NCI-H2227 (cell line): ENCODE data around the gene INSIG1.

Source experiments
- DNase-seq: peaks from one replicate; lab custom pipeline; 2025; ENCODE audit not compliant: unreplicated experiment; lab: John Stamatoyannopoulos, UW

INSIG1 gene

DNA sequence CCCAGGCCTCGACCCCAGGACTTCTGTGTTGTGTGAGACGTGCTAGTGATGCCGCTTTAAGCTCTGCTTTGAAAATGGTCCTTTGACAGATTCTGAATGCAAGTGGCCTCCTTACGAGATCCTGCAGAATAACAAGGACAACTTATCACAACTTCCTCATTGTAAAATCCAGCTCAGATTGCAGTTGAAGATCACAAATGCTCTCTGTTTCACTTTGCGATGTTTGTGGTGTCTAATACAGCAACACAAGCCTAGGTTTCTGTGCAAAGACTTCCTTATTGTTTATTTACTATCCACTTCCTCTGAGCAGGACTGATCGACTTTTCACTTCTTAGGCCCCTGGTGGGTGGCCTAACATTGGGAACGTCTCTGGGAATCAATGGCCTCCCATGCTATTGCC is 31.7 kb upstream of the INSIG1 start:
- no peak for DNase-seq

- no peak for DNase-seq
Measured at GRCh38 chr7:155266440-155266839, 31.2 kb upstream of the INSIG1 start.

DNA sequence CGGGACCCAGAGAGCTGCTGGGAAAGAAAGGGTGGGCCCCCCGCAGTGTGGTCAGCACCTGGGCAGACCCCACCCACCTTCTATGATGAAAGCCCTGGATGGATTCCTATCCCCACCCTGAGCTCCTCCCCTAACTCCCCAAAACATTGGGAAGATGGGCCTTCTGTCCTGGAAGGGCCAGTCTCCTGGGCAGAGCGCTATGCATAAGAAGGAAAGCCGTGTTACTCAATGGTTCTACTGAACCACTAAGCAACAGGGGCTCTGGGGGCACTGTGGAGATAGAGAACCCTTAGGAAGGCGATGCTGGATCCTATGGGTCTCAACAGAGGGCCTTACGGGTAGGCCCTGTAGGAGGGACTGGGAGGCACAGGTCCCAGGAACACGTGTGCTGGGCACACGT is 30.7 kb upstream of the INSIG1 start:
- DNase-seq, result no peak

DNA sequence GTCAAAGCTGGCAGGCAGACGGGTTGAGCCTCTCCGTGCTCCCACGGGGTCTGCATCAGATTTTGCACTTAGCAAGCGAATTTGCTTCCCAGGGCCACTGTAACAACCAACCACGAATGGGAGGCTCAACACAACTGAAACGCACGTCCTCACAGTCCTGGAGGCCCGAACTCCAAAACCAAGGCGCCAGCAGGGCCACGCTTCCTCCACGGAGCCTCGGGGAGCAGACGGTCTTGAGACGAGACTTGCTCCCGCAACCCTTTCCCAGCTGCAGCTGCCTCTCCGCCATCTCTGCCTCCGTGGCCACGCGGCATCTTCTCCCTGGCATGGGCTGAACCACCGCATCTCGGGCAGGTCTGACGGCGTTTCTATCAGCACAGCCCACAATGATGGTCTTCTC is 30.2 kb upstream of the INSIG1 start:
- no peak for DNase-seq

GRCh38 chr7:155268211-155268610 is 29.5 kb upstream of the INSIG1 start:
- no peak for DNase-seq

DNA sequence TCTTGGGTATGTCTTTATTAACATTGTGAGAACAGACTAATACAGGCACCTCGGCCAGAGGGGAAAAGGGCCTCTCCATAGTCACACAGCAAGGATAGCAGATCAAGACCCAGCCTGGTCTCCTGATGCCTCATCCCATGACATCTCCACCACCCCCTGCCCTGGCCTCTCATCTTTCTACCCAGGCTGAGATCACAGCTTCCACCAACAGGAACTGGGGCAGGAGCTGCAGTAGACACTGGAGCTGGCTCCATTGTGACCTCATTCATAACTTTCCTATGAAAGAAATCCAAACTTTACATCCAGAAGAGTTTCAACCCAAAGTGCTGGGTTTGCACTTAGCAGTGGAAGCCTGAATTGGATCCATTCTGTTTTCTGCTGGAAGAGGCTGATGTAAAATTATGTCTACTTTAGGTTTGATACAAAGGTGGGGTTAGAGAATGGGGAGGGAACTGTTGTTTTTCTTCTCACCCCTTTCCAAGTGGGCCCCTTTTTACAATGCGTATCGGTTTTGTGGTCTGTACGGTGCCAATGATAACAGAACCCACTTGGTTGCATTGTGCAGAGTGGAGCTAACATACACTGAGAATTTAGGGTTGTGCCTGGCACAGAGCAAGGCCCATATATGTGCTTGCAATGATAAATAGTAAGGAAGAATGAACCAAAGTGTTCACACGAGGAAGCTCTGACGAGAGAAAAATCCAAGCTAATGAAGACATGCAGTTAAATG is 28.6 kb upstream of the INSIG1 start:
- DNase-seq, result no peak

DNA sequence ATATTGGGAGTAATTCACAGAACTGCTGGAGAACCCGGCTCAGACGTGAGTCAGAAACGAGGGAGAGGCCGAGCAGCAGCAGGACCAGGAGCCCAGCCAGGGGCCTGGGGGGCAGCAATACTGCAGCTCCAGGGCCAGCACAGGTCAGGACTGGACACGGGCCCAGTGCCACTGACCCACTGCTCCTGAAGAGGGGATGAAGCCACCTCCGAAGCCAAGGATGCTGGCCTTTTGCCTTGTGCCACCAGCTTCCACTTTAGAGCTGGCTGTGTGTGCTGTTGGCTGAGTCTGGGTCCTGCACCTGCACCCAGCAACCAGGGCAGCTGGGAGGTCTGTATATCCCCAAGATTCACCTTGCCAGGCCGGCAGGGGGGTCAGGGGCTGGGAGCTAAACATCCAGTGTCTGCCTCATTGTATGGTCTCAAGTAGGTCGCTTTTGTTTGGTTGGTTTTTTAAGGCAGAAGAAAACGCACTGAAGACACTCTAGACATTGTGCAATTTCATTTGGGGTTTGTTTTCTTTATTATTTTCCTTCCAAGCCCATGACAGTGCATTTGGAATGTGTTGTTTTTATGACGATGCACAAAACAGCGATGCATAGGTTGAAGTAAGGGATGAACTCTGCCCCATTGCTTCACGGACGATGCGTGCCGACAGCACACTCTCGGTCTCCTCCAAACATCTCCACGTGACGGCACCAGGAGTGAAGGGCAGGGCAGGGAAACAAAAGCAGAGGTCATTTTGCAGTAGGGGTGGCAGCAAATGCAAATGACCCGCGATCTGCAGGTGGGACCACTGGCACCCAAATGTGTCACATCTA is 27.7 kb upstream of the INSIG1 start:
- DNase-seq, result no peak

GRCh38 chr7:155270861-155271260 is 26.8 kb upstream of the INSIG1 start:
- no peak for DNase-seq

DNA sequence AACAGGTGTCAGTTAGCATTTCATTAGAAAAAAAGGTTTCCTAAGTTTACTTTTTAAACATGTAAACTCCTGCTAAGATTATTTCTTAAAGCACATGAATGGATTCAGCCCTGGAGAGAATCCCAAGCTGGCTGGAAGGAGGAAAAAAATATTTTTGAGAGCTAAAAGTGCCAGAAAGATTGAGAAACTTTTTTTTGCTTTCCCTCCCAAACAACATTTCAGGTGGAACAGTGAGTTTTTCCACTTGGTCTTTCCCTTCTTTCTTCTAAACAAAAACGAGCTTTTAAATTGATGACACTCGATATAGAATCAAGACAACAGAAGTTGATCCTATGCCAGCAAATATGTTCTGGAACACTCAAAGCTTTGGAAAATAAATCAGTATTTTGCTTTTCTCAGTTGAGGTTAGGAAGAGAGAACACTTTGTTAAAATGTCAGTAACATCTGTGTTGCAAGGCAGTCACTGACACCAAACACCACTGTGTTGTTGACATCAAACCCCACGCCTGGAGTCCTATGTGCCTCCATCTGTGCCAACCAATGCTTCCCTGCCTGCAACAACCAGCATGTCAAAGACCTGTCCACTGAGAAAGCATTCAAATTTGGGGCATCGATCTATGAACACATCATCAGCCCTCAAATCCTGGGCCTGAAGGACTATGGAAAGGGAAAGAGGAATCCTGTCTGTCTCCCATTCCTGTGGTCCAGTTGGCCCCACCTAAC is 22.9 kb upstream of the INSIG1 start:
- DNase-seq, result no peak

DNA sequence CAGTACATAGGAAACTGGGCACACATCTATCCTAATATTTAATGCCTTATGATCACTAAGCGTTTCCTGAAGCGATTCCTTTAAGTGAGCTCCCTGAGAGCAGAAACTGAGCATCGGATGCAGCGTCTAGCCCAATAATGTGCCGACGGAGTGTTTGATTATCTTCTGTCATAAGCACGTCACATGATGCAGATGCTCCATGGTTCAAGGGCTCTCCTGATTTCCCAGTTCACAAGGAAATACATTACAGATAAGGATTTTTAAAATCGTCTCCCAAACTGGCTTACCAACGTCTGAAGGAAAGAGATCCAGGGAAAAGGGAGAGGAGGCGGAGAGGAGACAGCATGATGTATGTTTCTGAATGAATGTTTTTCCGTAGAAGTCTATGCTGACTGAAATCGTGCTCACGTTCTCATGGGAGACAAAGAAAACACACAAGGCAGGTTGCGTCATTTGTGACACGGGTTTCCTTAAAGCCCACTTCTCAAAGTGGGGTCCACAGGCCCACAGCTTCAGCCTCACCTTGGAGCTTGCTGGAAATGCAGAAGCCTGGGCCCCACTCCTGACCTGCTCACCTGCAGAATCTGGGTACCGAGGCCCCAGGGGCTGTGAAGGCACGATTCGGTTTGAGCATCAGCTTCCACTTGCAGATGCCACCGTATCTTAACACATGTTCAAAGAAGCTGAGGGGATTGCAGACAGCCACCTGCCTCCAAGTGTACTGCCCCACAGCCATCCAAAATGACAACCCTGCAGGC is 21.5 kb upstream of the INSIG1 start:
- no peak for DNase-seq

- no peak for DNase-seq
Measured at GRCh38 chr7:155276800-155277375, 20.8 kb upstream of the INSIG1 start.

DNA sequence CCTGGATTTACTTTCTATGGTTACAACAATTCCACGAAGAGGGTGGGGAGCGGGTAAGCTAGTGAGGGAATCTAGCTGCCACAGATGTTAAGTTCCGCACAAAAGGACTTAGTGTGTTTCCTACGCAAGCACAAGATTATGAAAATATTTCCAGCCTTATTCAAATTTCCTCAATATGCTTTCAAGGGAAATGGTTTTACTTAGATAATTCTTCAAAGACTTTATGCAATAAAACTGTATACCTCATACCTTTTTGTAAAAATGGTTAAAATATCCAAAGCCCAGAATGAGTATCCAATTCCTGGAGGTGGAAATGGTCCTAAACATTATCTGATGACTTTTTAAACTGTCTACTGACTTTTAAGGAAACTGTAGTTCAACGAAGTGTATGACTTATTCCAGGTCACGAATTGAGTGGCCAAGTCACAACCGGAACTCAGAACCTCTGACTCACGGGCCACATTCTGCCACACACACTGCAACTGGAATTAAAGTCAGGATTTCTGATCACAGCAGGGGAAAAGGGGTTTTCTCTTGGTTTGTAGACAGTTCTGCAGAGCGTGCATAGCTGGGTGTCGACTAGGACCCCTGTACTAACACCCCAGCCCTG is 20.2 kb upstream of the INSIG1 start:
- no peak for DNase-seq

DNA sequence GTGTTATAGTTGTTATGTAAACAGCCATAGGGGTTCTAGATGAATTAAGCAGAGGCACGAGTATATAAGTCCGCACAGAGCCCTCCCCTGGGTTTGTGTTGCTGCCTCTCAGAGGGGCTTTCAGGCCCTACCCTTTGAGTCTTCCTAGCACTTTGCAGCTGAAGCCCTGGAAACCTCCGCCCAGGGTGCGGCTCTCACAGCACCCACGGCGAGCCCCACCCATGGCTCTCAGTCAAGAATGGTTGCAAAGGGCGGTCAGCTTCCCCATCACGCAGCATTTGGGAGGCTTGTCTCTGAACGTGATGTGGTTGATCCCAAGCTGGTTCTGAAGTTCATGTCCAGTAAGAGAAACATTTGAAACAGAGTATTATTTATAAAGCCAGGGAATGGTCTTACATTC is 18.8 kb upstream of the INSIG1 start:
- DNase-seq, result no peak

DNA sequence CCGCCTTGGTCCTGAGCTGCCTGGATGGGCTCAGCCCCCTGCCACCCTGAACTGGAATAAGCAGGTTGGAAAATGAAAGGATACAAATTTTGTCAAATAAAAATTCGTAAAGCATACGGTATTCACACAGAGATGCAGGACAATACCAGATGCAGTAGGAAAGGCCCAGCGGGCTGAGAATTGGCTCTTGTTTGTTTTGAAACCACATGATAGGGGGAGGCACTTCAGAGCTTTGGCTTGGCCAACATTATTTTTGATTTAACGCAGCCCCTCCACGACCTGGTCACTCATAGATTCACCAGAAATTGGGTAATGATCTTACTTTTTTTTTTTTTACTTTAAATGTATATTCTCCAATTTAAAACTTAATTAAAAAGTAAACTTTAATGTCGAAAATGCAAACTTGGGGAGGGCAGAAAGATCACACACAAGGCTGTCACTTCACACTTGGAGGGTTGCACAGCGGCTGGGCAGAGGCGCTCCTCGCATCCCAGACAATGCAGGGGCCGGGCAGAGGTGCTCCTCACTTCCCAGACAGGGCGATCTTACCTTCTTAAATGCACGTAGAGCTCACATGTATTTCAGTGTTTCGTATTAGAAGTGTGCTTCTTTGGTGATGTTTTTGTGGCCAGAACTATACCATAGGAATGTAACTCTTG is 17.8 kb upstream of the INSIG1 start:
- no peak for DNase-seq

- DNase-seq, result no peak
Measured at GRCh38 chr7:155280446-155281397, 17.0 kb upstream of the INSIG1 start.

DNA sequence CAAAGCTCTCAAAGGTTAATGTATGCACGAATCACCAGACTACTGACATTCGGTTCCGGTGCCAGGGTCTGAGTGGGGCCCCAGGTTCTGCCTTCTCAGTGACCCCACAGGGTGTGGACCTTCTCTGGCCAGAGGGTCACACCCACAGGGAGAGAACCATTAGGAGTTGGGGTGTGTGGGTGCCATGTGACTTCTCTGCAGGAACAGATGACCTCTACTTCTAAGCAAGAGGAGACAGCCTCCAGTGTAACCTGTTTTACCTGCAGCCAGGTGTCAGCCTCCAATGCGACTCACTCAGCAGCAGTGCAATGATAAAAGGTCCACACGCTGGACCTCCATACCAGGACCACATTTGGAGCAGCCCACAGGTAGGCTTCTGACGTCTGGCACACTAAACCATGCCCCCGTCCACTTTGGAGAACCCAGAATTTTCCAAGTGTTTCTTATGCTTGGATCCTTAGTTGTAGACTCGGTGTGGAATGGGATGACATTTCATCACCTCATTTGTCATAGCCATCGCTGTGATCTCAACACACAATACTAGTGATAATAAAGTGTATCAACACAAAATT is 16.2 kb upstream of the INSIG1 start:
- DNase-seq, result no peak

GRCh38 chr7:155282671-155283070 is 15.0 kb upstream of the INSIG1 start:
- no peak for DNase-seq

DNA sequence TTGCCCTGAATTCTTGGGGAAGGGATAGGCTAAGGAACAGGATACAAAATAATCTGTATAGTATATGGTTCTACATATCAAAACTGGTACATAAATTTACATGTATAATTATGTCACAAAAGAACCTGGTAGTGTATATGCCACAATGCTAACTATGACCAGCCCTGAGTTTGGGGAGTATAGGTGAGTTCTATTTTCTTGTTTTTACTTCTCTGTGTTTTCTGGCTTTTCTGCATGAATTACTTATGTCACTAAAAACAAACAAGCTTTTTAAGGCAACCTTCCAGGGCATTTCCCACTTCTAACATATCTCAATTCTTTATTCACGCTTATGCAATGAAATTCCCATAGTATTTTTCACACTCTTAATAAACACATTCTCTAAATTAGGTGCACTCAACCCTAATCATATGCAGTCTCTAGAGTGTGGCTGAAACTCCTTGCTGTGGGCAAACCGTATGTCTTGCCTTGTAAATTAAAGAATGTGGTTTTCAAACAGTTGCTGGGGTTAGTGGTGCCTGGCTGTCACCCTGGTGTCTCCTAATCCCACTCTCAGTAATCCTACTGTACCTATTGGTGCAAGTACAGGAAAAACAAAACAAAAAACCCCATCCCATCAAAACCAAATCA is 14.0 kb upstream of the INSIG1 start:
- no peak for DNase-seq
